Sigmoid colon (tissue), 7 donors: ENCODE results near the gene ABCC6. TPM values are rescaled to one million over a fixed set of nuclear protein-coding genes. Genes with fewer than 3 reads are reported as not detected.
"Not testable (repeated sequence)": the region's sequence is repeated elsewhere in the genome, so short reads cannot be mapped to it uniquely, and the experiment has no call there.

ENCODE experiments used
- DNase-seq: peaks from one replicate; pipeline ENCODE4 v3.0.0-alpha.2; 2019
- H3K27ac ChIP-seq, 4 donors: fragments of 200-600 bp; sonication (generic); one replicate each; pipeline ENCODE4 v1.5.1; 2016 to 2019; ENCODE audit warnings: mild to moderate bottlenecking in 1 of 4
- H3K27me3 ChIP-seq, 3 donors: fragments of 200-600 bp; sonication (generic); one replicate each; pipeline ENCODE4 v1.5.1; 2019; ENCODE audit warnings: mild to moderate bottlenecking in 1 of 3
- H3K36me3 ChIP-seq, 4 donors: fragments of 200-600 bp; sonication (generic); one replicate each; pipeline ENCODE4 v1.5.1; 2016 to 2019
- H3K4me1 ChIP-seq, 4 donors: fragments of 200-600 bp; sonication (generic); one replicate each; pipeline ENCODE4 v1.5.1; 2017 to 2019
- H3K4me3 ChIP-seq, 4 donors: fragments of 200-600 bp; sonication (generic); one replicate each; pipeline ENCODE4 v1.5.1; 2017 to 2019; ENCODE audit warnings: mild to moderate bottlenecking in 2 of 4, moderate library complexity in 1 of 4
- H3K9me3 ChIP-seq, 4 donors: fragments of 200-600 bp in 3 of 4; sonication (generic) in 3 of 4; one replicate each; pipeline versions ENCODE4 v1.5.1 to v1.6.1; 2013 to 2019
- CTCF ChIP-seq, 4 experiments: fragments of 450-650 bp in 3 of 4; fragments of 200-600 bp in 1 of 4; IDR thresholded peaks; one replicate each; pipeline ENCODE4 v1.5.1; 2016 to 2019; ENCODE audit warnings: antibody characterized with exemption in 4 of 4, mild to moderate bottlenecking in 3 of 4, moderate library complexity in 2 of 4
- EP300 ChIP-seq, 4 donors: sonication (generic); formaldehyde crosslinking; IDR thresholded peaks; one replicate each; pipeline ENCODE4 v1.6.1; 2017; ENCODE audit warnings: antibody characterized with exemption in 4 of 4
- POLR2A ChIP-seq, 2 donors: fragments of 450-650 bp; IDR thresholded peaks; one replicate each; pipeline ENCODE4 v1.6.1; 2016; ENCODE audit warnings: antibody characterized with exemption in 2 of 2, mild to moderate bottlenecking in 2 of 2, moderate library complexity in 2 of 2
- POLR2AphosphoS5 ChIP-seq, 4 donors: sonication (generic); formaldehyde crosslinking; IDR thresholded peaks; one replicate each; pipeline ENCODE4 v1.6.1; 2017; ENCODE audit warnings: antibody characterized with exemption in 4 of 4
- WGBS, 2 donors: extraction: QIAGEN DNeasy Blood & Tissue Kit; methylation state at CpG; one replicate each; pipeline ENCODE4 v1.1.7; 2013; 5-methylcytosine and 5-hydroxymethylcytosine counted together
- intact Hi-C: fragments of 100-400 bp; cut with DNase I; formaldehyde crosslinking; loops from one replicate; pipeline ENCODE4 v1.15.1; 2023
- polyA plus RNA-seq, 3 donors: library from polyadenylated mRNA; stranded (reverse); fragments of 200-250 nt; gene quantifications; one replicate each; pipeline ENCODE4 v1.2.3, GENCODE V29; 2013
- total RNA-seq, 4 donors: library from RNA; depleted of rRNA; stranded (reverse); fragments of >200 nt; gene quantifications; one replicate each; pipeline ENCODE4 v1.1.0, GENCODE V29; 2016
- donor health status: healthy with polysubstance abuse.
- donor health status: Bipolar disorder and iron deficiency.
- donor health status: healthy.

Gene ABCC6
- total and polyA plus RNA-seq, 7 donors, result 0.66 to 22.2 (median 4.6) TPM; not detected in 1

- 93 to 94% methylated on average over 6 of the region's 6 CpGs for WGBS, 2 donors
- DNase-seq, result no peak
- TF ChIP-seq POLR2A (IDR thresholded peaks at IDR 0.05), result no peak
- no peak for TF ChIP-seq POLR2AphosphoS5 (IDR thresholded peaks at IDR 0.05)
- no peak for TF ChIP-seq EP300 (IDR thresholded peaks at IDR 0.05)
- TF ChIP-seq CTCF (IDR thresholded peaks at IDR 0.05), result no peak
- H3K9me3 ChIP-seq, result no peaks in the 10 kb centered on the region
- H3K36me3 ChIP-seq, result peaks cover 9 to 55% (median 19%) of the 10 kb centered on the region in 4 donors
- H3K4me1 ChIP-seq, result peaks cover 0 to 30% (median 23%) of the 10 kb centered on the region in 4 donors
- no peaks in the 10 kb centered on the region for H3K27me3 ChIP-seq
- intact Hi-C loops, result no loop called here
- no peak overlapping the region for H3K4me3 ChIP-seq
- peak overlapping the region; percentile 59 to 78 (median 76) for H3K27ac ChIP-seq
These were observed 116.8 kb downstream of the ABCC6 start for GRCh38 chr16:16106466-16106865.

DNA sequence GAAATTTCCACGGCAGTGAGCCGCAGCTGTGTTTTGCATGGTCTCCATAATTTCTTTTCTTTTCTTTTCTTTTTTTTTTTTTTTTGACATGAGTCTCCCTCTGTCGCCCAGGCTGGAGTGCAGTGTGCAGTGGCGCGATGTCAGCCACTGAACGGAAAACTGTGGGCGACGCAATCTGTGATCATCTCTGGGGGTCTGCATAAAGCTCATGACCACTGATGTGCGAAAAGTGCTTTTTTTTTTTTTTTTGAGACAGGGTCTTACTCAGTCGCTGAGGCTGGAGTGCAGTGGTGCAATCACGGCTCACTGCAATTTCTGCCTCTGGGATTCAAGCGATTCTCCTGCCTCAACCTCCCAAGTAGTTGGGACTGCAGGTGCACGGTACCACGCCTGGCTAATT is 117.6 kb downstream of the ABCC6 start:
- intact Hi-C loops, result no loop called here
- H3K36me3 ChIP-seq, result peaks cover 9 to 46% (median 17%) of the 10 kb centered on the region in 4 donors
- WGBS, 2 donors, result 87 to 93% methylated on average over 14 of the region's 14 CpGs
- peak overlapping the region in 2 of 4 donors; percentile 28 to 78 for H3K27ac ChIP-seq
- TF ChIP-seq POLR2A (IDR thresholded peaks at IDR 0.05) (no peak), EP300 (IDR thresholded peaks at IDR 0.05) (no peak), POLR2AphosphoS5 (IDR thresholded peaks at IDR 0.05) (no peak), CTCF (IDR thresholded peaks at IDR 0.05) (no peak)
- no peaks in the 10 kb centered on the region for H3K9me3 ChIP-seq
- H3K4me3 ChIP-seq, result no peak overlapping the region
- DNase-seq, result no peak
- H3K4me1 ChIP-seq, result peaks cover 0 to 38% (median 29%) of the 10 kb centered on the region in 4 donors
- no peaks in the 10 kb centered on the region for H3K27me3 ChIP-seq

- Histone ChIP-seq H3K36me3 (peaks cover 9 to 39% (median 17%) of the 10 kb centered on the region in 4 donors), H3K4me1 (peaks cover 0 to 43% (median 34%) of the 10 kb centered on the region in 4 donors), H3K27ac (peak overlapping the region; percentile 12 to 89 (median 34))
- H3K4me3 ChIP-seq, H3K27me3 ChIP-seq, intact Hi-C loops, DNase-seq, H3K9me3 ChIP-seq: not testable (repeated sequence)
- 95 to 96% methylated on average over 21 of the region's 21 CpGs for WGBS, 2 donors
These were observed 118.5 kb downstream of the ABCC6 start for GRCh38 chr16:16104804-16105141.

- H3K4me3 ChIP-seq, H3K9me3 ChIP-seq, DNase-seq, H3K27me3 ChIP-seq, intact Hi-C loops: not testable (repeated sequence)
- H3K4me1 ChIP-seq, result peaks cover 0 to 43% (median 35%) of the 10 kb centered on the region in 4 donors
- H3K36me3 ChIP-seq, result peaks cover 9 to 37% (median 17%) of the 10 kb centered on the region in 4 donors
- WGBS, 2 donors, result 95% methylated on average over 16 of the region's 16 CpGs
- peak overlapping the region in 3 of 4 donors; percentile 81 to 92 (median 89) for H3K27ac ChIP-seq
These were observed 119.0 kb downstream of the ABCC6 start for GRCh38 chr16:16104132-16104803.

DNA sequence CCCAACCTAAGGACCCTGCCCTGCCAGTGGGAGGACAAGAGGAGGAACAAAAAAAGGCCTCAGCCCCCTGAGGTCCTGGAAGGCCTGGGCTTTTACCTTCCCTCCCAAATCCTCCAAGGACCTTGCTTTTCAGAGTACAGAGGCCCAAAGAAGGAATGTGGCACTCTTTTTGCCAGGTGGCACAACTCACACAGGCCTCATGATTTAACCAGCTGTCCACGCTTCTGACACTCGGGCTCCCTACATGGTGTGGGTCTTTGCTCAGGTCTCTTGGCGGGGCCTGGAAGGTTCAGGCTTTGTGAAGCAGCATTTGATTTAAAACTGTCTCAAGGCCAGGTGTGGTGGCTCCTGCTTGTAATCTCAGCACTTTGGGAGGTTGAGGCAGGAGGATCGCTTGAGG is 120.6 kb downstream of the ABCC6 start:
- H3K4me1 ChIP-seq, result peaks cover 0 to 40% (median 31%) of the 10 kb centered on the region in 4 donors
- no peak overlapping the region for H3K4me3 ChIP-seq
- intact Hi-C loops, result no loop called here
- WGBS, 2 donors, result 97 to 98% methylated on average over 4 of the region's 4 CpGs
- peaks cover 9 to 37% (median 17%) of the 10 kb centered on the region in 4 donors for H3K36me3 ChIP-seq
- peak overlapping the region; percentile 64 to 92 (median 85) for H3K27ac ChIP-seq
- DNase-seq, result no peak
- TF ChIP-seq EP300 (IDR thresholded peaks at IDR 0.05) (no peak), POLR2A (IDR thresholded peaks at IDR 0.05) (no peak), CTCF (IDR thresholded peaks at IDR 0.05) (no peak), POLR2AphosphoS5 (IDR thresholded peaks at IDR 0.05) (no peak)
- H3K9me3 ChIP-seq, result no peaks in the 10 kb centered on the region
- H3K27me3 ChIP-seq, result no peaks in the 10 kb centered on the region

DNA sequence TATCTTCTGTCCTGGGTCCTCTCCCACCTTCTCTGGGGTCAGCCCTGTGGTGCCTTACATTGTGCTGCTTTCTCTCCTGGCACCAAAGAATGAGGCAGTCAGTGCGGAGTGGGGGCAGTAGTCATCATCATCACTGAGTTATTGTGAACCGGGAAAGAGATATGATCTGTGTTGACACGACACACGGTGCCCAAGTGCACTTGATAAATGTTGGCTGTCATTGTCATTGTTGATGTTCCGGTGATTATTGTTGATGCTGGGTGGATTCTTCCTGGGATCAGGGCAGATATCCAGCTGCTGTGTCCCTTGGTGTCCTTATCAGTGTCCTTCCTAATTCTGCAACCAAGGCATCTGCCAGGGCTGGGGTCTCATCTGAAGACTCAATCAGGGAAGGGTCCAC is 121.7 kb downstream of the ABCC6 start:
- Histone ChIP-seq H3K27me3 (no peaks in the 10 kb centered on the region), H3K27ac (peak overlapping the region; percentile 64 to 92 (median 85)), H3K9me3 (no peaks in the 10 kb centered on the region), H3K4me1 (peaks cover 0 to 51% (median 43%) of the 10 kb centered on the region in 4 donors), H3K4me3 (no peak overlapping the region), H3K36me3 (peaks cover 9 to 32% (median 17%) of the 10 kb centered on the region in 4 donors)
- TF ChIP-seq CTCF (IDR thresholded peaks at IDR 0.05) (no peak), EP300 (IDR thresholded peaks at IDR 0.05) (no peak), POLR2AphosphoS5 (IDR thresholded peaks at IDR 0.05) (no peak), POLR2A (IDR thresholded peaks at IDR 0.05) (no peak)
- no peak for DNase-seq
- intact Hi-C loops, result no loop called here
- 91 to 95% methylated on average over 5 of the region's 5 CpGs for WGBS, 2 donors
